NT2/D1 (cell line): ENCODE results near the gene FAM53A.

Source experiments
- YY1 ChIP-seq: IDR thresholded peaks from 2 replicates; pipeline ENCODE4 v1.6.1; 2011; ENCODE audit not compliant: insufficient read length, insufficient read depth
- ZNF274 ChIP-seq: IDR thresholded peaks from 2 replicates; pipeline ENCODE4 v1.6.1; 2011; ENCODE audit warnings: mild to moderate bottlenecking, low read depth, low read length

DNA sequence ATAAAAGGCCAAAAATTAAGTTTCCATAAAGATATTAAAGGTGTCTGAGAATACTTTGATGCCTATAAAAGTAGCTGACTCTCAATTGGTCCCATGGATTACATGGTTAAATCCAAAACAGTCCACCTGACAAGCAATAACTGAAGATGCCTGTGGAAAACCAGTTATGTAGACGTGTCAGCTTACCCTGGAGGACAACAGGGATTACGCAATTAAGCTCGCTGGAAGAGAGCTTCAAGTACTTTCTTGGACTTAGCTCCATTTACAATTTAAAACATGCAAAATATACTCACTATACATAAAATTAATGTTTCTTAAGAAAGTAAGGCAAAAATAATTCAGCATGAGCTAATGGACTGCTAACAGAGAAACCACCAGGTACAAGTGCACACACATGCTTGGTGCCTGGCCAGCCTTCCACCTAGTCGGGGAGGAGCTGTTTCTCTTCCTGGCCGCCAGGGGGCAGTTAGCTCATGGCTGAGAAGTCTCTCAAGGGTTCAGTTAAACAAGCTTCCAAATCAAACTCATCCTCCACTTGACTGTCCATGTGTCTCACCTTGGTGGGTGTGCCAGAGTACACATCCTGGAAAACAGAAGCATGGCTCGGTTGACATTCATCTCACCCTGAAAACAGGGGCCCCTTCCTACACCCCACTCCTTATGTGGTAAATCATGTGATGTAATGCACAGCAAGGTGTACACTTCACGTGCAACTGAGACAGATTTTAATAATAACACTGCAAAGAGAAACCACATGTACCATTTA, 9.2 kb upstream of the FAM53A start:
- no peak for TF ChIP-seq YY1
- TF ChIP-seq ZNF274, result no peak
